Epithelial cell of prostate (primary cell): ENCODE results near the gene NUP62CL.

Experiments used
- DNase-seq: peaks from one replicate; pipeline ENCODE4 v3.0.0-alpha.2; 2011; ENCODE audit warnings: low read depth, low spot score
- H3K27ac ChIP-seq: fragments of 450-650 bp; 2 replicates; pipeline ENCODE4 v1.5.1; 2017; ENCODE audit warnings: mild to moderate bottlenecking

NUP62CL gene

GRCh38 chrX:107154787-107155620, 51.2 kb downstream of the NUP62CL start:
- H3K27ac ChIP-seq: peak overlapping the region; percentile 77
- peak; percentile 24 for DNase-seq

- no peak for DNase-seq
- H3K27ac ChIP-seq: no peak overlapping the region
Observed at GRCh38 chrX:107153005-107153404, 53.2 kb downstream of the NUP62CL start.

GRCh38 chrX:107146670-107147069, 59.6 kb downstream of the NUP62CL start:
- H3K27ac ChIP-seq: peak overlapping the region; percentile 40
- DNase-seq: peak; percentile 29

- no peak for DNase-seq
- peak overlapping the region; percentile 97 for H3K27ac ChIP-seq
Observed at GRCh38 chrX:107135965-107136307, 70.3 kb downstream of the NUP62CL start.

GRCh38 chrX:107135049-107135964, 70.9 kb downstream of the NUP62CL start:
- peak overlapping the region; percentile 97 for H3K27ac ChIP-seq
- DNase-seq: no peak

- H3K27ac ChIP-seq: no peak overlapping the region
- DNase-seq: no peak
Observed at GRCh38 chrX:107123750-107124149, 82.5 kb downstream of the NUP62CL start.

- no peak overlapping the region for H3K27ac ChIP-seq
- DNase-seq: no peak
Observed at GRCh38 chrX:107119283-107119682, 87.0 kb downstream of the NUP62CL start.

- DNase-seq: peak; percentile 20
- peak within 1 kb of the TSS; percentile 24 for H3K27ac ChIP-seq
Observed at GRCh38 chrX:107118322-107119147, 87.7 kb downstream of the NUP62CL start, which contains the start of gene RBM41. TSS of gene RBM41 (minus strand) at chrX:107118822. CDS start at chrX:107118773, 49 bp downstream.

- no peak for DNase-seq
- peak overlapping the region; percentile 24 for H3K27ac ChIP-seq
Observed at GRCh38 chrX:107117993-107118321, 88.3 kb downstream of the NUP62CL start.

- DNase-seq: no peak
- H3K27ac ChIP-seq: no peak overlapping the region
Observed at GRCh38 chrX:107107459-107107858, 98.8 kb downstream of the NUP62CL start.

GRCh38 chrX:107102980-107103379, 103.3 kb downstream of the NUP62CL start:
- H3K27ac ChIP-seq: no peak overlapping the region
- no peak for DNase-seq

GRCh38 chrX:107076158-107076557, 130.1 kb downstream of the NUP62CL start:
- DNase-seq: no peak
- no peak overlapping the region for H3K27ac ChIP-seq
